Stimulated activated CD8-positive, alpha-beta memory T cell treated with anti-CD3 and anti-CD28 coated beads, Interleukin-4, amount 100 ng/mL, for 4 hours (primary cell): ENCODE measurements around the gene GRK6.

Experiments
- DNase-seq, 2 donors: peaks; one replicate each; pipeline ENCODE4 v3.0.0-alpha.2; 2020; ENCODE audit warnings: low read depth in 2 of 2, low spot score in 1 of 2

The GRK6 gene

DNA sequence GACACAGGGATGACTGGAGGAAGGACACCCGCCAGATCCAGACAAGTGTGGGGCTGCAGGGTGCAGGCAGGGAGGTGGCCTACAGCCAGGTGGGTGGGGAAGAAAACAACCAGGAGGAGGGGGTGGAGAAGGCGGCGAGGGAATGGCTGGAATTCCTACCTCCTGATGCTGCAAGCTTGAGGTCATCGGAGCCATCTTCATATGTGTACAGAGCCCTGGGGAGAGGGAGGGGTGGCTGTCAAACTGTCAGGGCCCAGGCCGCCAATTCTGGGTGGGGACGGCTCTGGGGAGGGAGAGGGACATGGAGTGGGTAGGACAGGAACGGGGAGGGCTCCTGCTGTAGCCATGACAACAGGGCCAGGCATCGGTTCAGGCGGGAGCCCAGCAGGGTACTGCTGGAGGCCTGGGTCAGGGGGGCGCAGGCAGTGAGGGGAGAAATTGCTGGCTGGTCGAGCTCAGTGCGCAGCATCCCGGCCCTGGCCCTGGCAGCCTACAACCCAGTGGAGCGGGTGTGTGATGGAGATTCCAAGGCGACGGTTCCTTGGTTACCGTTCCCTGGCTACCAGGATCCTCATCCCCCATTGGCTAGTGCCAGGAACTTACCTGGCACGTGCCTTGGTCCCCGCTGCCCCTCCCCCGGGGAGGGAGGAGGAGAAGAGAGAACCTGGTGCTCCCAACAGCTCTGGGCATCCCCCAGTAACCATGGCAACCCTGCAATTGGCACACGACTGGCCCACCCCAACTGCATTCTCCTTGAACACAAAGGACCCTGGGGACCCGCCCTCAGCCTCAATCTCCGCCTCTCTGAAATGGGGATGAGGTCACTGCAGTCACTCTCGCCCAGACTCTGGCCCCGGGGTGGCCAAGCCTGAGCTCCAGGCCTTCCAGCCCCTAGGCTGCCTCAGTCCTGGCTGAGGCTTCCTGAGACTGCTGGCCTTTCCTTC lies 42.5 kb downstream of the GRK6 start:
- DNase-seq, result no peak

DNA sequence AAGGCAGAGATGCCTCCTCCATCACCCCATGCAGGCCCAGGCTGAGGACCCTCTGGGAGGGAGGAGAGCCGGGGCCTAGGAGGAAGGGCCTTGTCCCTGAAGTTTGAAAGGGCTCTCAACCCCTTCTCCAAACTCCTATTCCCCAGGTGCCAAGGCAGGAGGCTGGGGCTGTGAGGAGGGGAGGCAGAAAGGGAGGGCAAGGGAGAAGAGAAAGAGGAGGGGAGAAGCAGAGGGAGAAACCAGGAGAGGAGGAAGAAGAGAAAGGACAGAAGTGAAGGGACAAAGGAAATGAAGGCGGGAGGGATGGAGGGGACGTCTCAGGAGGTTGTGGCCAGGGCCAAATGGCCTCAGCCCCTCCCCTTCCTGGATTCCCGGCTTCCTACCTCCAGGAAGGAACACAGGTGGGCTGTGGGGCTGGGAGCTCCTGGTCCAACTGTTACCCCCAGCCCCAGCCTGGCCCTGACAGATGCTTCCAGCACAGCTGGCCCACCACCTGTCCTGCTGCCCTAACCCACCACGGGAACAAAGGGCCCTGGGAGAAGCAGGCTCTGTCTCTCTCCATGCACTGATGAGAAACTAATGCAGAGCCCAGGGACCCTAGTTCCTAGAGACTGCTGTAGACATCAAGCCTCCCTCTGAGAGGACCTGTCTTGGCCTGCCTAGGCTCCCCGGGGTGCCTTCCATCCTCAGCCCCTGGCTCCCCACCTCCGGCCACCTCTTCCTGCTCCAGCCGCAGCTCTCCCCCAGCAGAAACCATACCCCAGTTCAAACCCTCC lies 43.5 kb downstream of the GRK6 start:
- no peak for DNase-seq

- DNase-seq, result no peak
Observed at GRCh38 chr5:177470759-177471536, 44.5 kb downstream of the GRK6 start.

GRCh38 chr5:177471610-177472356 lies 45.3 kb downstream of the GRK6 start:
- peak in 1 of 2 donors; percentile 67 for DNase-seq

DNA sequence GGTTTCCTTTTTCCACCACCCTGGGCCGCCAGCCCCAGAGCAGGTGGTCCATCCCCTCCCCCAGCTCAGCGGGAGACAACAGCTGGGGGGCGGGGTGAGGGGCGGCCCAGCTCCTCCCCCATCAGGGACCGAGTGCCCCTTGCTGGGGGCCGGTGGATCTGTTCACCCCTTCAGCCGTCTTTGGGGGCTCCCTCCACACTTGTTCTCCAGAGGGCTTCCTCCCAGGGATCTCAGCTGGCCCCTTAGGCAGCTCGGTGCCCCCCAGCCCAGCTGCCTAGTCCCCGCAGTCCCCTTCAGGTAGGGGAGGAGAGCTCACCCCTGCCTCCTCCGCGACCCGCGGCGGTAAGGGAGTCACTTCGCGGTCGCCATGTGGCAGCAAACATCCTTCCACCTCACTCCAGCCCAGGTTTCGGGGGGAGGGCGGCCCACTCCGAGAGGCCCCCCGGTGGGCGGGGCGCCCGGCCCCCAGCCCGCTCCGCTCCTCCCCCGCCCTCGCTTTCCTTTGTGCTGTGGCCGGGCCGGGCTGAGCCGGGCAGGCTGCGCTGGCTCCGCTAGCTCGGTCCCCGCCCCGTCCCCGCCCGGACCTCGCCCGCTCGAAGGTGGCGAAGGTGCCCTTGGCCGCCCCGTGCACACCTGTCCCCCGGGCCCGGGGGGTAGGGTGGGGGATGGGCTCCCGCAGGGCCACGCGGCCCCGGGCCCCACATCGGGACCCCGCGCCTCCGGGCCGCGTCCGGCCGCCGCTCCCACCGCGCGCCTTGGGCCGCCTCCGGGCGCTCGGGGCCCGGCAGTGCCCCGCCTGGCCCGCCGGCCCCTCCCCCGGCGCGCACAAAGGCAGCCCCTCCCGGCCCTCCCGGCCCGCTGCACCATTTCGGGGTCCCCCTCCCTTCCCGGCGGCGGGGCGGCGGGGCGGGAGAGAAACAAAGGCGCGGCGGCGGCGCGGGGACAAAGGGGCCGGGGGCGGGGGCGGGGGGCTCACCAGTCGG lies 46.3 kb downstream of the GRK6 start:
- DNase-seq, result peak in 1 of 2 donors; percentile 67

DNA sequence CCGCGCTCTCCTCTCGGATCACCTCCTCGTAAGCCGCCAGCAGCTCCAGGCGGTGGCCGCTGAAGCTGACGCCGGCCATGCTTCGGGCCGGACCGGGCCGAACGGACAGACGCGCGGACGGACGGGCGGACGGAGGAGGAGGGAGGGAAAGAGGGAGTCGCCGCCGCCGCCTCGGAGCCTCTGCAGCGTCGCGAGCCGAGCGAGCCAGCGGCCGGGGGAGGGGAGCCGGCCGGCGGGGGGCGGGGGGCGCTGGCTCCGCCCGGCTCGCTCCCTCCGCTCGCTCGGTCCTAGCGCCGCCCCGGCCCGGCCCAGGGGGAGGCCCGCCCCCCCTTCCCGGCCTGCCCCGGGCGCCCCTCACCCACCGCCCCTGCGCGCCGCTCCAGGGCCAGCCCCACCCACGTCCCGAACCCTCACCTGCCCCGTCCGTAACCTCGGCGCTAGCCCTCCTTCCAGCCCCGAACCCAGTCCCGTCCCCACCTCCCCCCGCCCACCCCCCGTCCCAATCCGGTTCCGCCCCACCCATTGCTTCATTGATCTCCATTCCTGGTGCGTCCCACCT lies 47.0 kb downstream of the GRK6 start, which contains the start of gene DBN1:
Gene DBN1 (minus strand): TSS at position 192 of the 559 bp plus-strand sequence. CDS start 113 bp downstream, at position 79.
- DNase-seq, result no peak

- no peak for DNase-seq
Observed at GRCh38 chr5:177474002-177474476, 47.6 kb downstream of the GRK6 start.

DNA sequence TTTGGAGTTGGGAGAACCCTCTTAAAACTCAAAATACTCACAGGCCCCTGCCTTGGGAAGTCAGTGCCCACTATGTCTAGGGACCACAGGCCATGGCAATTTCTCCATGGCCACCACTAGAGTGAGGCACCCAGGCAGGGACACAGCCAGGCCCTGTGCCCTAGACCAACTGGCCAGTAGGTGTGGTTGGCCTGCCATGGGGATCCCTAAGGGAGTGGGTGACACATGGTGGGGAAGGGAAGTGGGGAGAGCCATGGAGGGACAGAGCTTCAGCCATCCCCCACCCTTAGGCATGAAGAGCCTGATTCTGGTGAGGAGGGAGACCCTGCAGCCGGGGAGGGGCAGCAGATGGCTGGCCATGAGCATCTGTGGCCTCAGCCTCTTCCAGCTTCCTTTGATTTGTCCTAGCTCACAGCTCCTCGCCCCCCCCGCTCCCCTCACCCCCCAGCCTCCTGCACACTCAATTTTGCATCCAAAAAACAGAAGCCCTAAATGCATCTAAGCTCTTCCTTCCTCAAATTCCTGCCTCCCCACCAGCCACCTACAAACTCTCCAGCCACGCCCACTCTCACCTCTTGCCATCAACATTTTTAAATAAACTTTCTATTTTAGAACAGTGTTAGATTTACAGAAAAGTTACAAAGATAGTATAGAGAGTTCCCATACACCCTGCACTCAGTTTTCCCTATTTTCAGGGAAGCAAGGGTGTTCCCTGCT lies 48.5 kb downstream of the GRK6 start:
- DNase-seq, result no peak

GRCh38 chr5:177475563-177476427 lies 49.3 kb downstream of the GRK6 start:
- DNase-seq, result no peak

DNA sequence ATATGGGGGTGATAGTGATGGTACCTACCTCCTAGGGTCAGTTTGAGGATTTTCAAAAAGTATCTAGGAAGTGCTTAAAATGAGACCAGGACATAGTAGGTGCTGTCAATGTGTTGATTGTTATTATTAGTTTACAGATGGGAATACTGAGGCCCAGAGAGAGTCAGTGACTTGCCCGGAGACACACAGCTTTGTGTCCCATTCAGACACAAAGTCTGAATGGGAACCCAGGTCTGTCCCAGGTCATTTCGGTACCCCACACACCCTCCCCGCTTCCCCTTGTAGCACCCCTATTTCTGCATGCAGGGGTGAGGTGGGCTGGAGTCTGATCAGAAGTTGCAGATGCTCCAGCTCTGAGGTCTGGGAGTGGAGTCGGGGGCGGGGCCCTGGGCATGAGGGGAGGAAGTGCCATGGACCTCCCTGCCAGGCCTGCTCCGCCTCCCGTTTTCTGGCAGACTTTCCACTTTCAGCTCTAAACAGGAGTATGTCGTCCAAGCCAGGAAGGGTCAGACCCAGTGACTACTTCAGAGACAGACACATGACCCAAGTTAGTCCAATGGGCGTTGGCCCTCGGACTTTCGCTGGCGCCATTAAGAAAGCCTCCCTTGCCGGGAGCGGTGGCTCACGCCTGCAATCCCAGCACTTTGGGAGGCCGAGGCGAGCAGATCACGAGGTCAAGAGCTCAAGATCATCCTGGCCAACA lies 50.2 kb downstream of the GRK6 start:
- no peak for DNase-seq

GRCh38 chr5:177477701-177478477 lies 51.4 kb downstream of the GRK6 start:
- no peak for DNase-seq

- DNase-seq, result no peak
Observed at GRCh38 chr5:177478711-177479646, 52.5 kb downstream of the GRK6 start.

DNA sequence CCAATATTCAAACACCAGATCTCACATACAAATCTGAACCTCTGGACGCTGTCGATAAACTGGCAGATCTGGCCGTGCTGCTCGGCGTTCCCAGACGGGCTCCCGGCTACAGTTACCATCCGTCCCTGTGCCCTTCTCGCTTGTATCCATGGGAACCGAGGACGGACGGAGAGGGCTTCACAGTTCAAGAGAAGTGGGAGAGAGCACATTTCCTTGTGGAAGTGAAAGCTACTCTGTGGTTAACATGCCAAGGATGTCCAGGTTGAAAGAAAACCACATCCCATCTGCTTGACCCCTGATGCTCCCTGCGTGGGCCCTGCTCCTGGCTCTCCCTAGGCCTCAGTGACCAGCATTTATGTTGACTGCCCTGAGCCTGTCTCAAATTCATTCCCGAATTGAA lies 53.3 kb downstream of the GRK6 start:
- no peak for DNase-seq

- no peak for DNase-seq
Observed at GRCh38 chr5:177482359-177482795, 55.9 kb downstream of the GRK6 start.

GRCh38 chr5:177483042-177483441 lies 56.6 kb downstream of the GRK6 start:
- no peak for DNase-seq
